Endothelial cell (in vitro differentiated cells): ENCODE measurements around the gene SMC6. TPM values are rescaled to one million over a fixed set of nuclear protein-coding genes. Genes with fewer than 3 reads are reported as not detected.

ENCODE experiments used
- DNase-seq: peaks from one replicate; pipeline ENCODE4 v3.0.0; 2021; ENCODE audit warnings: low spot score
- H3K27ac Mint-ChIP-seq: one replicate; pipeline ENCODE4 v1.8.0; 2021; ENCODE audit warnings: mixed read lengths, inconsistent platforms; ENCODE audit not compliant: unreplicated experiment
- H3K27me3 Mint-ChIP-seq: one replicate; pipeline ENCODE4 v1.8.0; 2021; ENCODE audit warnings: mild to moderate bottlenecking, moderate library complexity, mixed read lengths, inconsistent platforms; ENCODE audit not compliant: unreplicated experiment
- H3K36me3 Mint-ChIP-seq: one replicate; pipeline ENCODE4 v1.8.0; 2021; ENCODE audit warnings: mild to moderate bottlenecking, low read depth, mixed read lengths, inconsistent platforms; ENCODE audit not compliant: unreplicated experiment
- H3K4me1 Mint-ChIP-seq: one replicate; pipeline ENCODE4 v1.8.0; 2021; ENCODE audit warnings: mild to moderate bottlenecking, mixed read lengths, inconsistent platforms; ENCODE audit not compliant: unreplicated experiment
- H3K4me3 Mint-ChIP-seq: one replicate; pipeline ENCODE4 v1.8.0; 2021; ENCODE audit warnings: mild to moderate bottlenecking, mixed read lengths, inconsistent platforms; ENCODE audit not compliant: unreplicated experiment
- H3K9me3 Mint-ChIP-seq: one replicate; pipeline ENCODE4 v1.8.0; 2021; ENCODE audit warnings: mixed read lengths, inconsistent platforms; ENCODE audit not compliant: unreplicated experiment
- CTCF ChIP-seq: fragments of 200-600 bp; sonication (generic); IDR thresholded peaks from one replicate; pipeline ENCODE4 v1.5.0; 2021; ENCODE audit warnings: antibody characterized with exemption; ENCODE audit not compliant: unreplicated experiment
- total RNA-seq: library from RNA; stranded (reverse); fragmentation: NEBNext Ultra II Directional; extraction: Animal tissue kit (Norgen Biotek cat#: 25700); gene quantifications from one replicate; pipeline ENCODE4 v1.2.1, GENCODE V29; 2021; ENCODE audit not compliant: unreplicated experiment

Gene SMC6
- total RNA-seq, 1 donor from 2014 or later = 28.8 TPM

- Mint-ChIP-seq H3K9me3 (no peaks in the 10 kb centered on the region), H3K36me3 (peaks cover 11% of the 10 kb centered on the region), H3K4me1 (peaks cover 14% of the 10 kb centered on the region), H3K27ac (peak overlapping the region; percentile 2), H3K27me3 (peaks cover 3% of the 10 kb centered on the region), H3K4me3 (no peak overlapping the region)
- TF ChIP-seq CTCF = no peak
- no peak for DNase-seq
Measured at GRCh38 chr2:17749753-17750438, 3.7 kb downstream of the SMC6 start.

- Mint-ChIP-seq H3K4me1 (peaks cover 11% of the 10 kb centered on the region), H3K4me3 (no peak overlapping the region), H3K27me3 (no peaks in the 10 kb centered on the region), H3K27ac (no peak overlapping the region), H3K36me3 (peaks cover 7% of the 10 kb centered on the region), H3K9me3 (no peaks in the 10 kb centered on the region)
- no peak for TF ChIP-seq CTCF
- no peak for DNase-seq
Measured at GRCh38 chr2:17748745-17749144, 4.9 kb downstream of the SMC6 start.

- Mint-ChIP-seq H3K27ac (peak overlapping the region; percentile 57), H3K36me3 (peaks cover 4% of the 10 kb centered on the region), H3K27me3 (no peaks in the 10 kb centered on the region), H3K9me3 (no peaks in the 10 kb centered on the region), H3K4me1 (peaks cover 9% of the 10 kb centered on the region), H3K4me3 (no peak overlapping the region)
- no peak for TF ChIP-seq CTCF
- DNase-seq = no peak
Measured at GRCh38 chr2:17747684-17748452, 5.7 kb downstream of the SMC6 start.

- Mint-ChIP-seq H3K36me3 (peaks cover 22% of the 10 kb centered on the region), H3K9me3 (no peaks in the 10 kb centered on the region)
- TF ChIP-seq CTCF = no peak
Measured at GRCh38 chr2:17740203-17740602, 13.4 kb downstream of the SMC6 start.

GRCh38 chr2:17736989-17737388 lies 16.6 kb downstream of the SMC6 start:
- peaks cover 23% of the 10 kb centered on the region for H3K36me3 Mint-ChIP-seq
- H3K4me3 Mint-ChIP-seq = no peak overlapping the region
- no peak for DNase-seq
- H3K27ac Mint-ChIP-seq = peak overlapping the region; percentile 16
- TF ChIP-seq CTCF = no peak
- no peaks in the 10 kb centered on the region for H3K9me3 Mint-ChIP-seq
- peaks cover 5% of the 10 kb centered on the region for H3K4me1 Mint-ChIP-seq
- peaks cover 2% of the 10 kb centered on the region for H3K27me3 Mint-ChIP-seq

More at GRCh38 chr2:17740203-17740602, 13.4 kb downstream of the SMC6 start:
- H3K27me3 Mint-ChIP-seq = peaks cover 2% of the 10 kb centered on the region
- peaks cover 5% of the 10 kb centered on the region for H3K4me1 Mint-ChIP-seq
- no peak overlapping the region for H3K27ac Mint-ChIP-seq
- DNase-seq = no peak
- no peak overlapping the region for H3K4me3 Mint-ChIP-seq
